GM12878 (cell line): ENCODE results near the gene TIMM50. TPM values are rescaled to one million over a fixed set of nuclear protein-coding genes. Genes with fewer than 3 reads are reported as not detected.

Experiments
- ATAC-seq: fragments of 200-7000 bp; cut with Tn5 transposase; 3 replicates; pipeline ENCODE4 v1.9.1; 2020; ENCODE audit warnings: mild to moderate bottlenecking, moderate library complexity
- BruUV-seq: library from RNA; stranded (reverse); fragments of 400-500 nt; replicated peaks from 2 replicates; lab custom pipeline; 2021; lab: Mats Ljungman, UMichigan
- CTCF ChIA-PET: fragments of 300-600 bp; sonication (Branson Sonifier 250); formaldehyde crosslinking; extraction: SDS; loops from one replicate; lab custom pipeline; 2021; ENCODE audit warnings: inconsistent platforms; lab: Yijun Ruan, JAX
- POLR2A ChIA-PET: fragments of 350-600 bp; formaldehyde crosslinking; extraction: SDS; loops from one replicate; lab custom pipeline; 2021; ENCODE audit warnings: inconsistent platforms; lab: Charles Lee
- RAD21 ChIA-PET: fragments of 300-600 bp; sonication (Branson Sonifier 250); formaldehyde crosslinking; loops from one replicate; lab custom pipeline; 2023; ENCODE audit warnings: antibody characterized with exemption; ENCODE audit not compliant: unreplicated experiment; lab: Charles Lee
- SMC1A ChIA-PET: fragments of 300-600 bp; sonication (Branson Sonifier 250); formaldehyde crosslinking; loops from one replicate; lab custom pipeline; 2023; ENCODE audit not compliant: unreplicated experiment, uncharacterized antibody; lab: Charles Lee
- DNase-seq: peaks from one replicate; pipeline ENCODE4 v3.0.0-alpha.2; 2011; ENCODE audit warnings: low read depth, low spot score
- FAIRE-seq: peaks from 3 replicates; lab custom pipeline; 2011; peaks lifted over from hg19 to GRCh38; lab: Jason Lieb, UNC
- H2AFZ ChIP-seq: 2 replicates; pipeline ENCODE4 v1.6.0; 2011; ENCODE audit warnings: low read depth, low read length, control low read depth; ENCODE audit not compliant: control insufficient read depth
- H3K27ac ChIP-seq: 2 replicates; pipeline ENCODE4 v1.5.1; 2011; ENCODE audit warnings: control low read depth; ENCODE audit not compliant: control insufficient read depth, insufficient read depth
- H3K27me3 ChIP-seq, 2 experiments: replicated peaks in 1 of 2; 2 replicates each; pipeline versions ENCODE4 v1.6.0 to v1.6.1; 2011; ENCODE audit warnings: low read length in 1 of 2; ENCODE audit not compliant: control insufficient read depth in 2 of 2, insufficient read depth in 2 of 2
- H3K36me3 ChIP-seq, 2 experiments: 2 replicates each; pipeline ENCODE4 v1.5.1; 2011; ENCODE audit warnings: low read length in 1 of 2; ENCODE audit not compliant: control insufficient read depth in 2 of 2, insufficient read depth in 2 of 2
- H3K4me1 ChIP-seq: 2 replicates; pipeline ENCODE4 v1.6.1; 2011; ENCODE audit warnings: mild to moderate bottlenecking, low read length, moderate library complexity, mixed read lengths; ENCODE audit not compliant: control insufficient read depth, insufficient read depth
- H3K4me2 ChIP-seq: 2 replicates; pipeline ENCODE4 v1.6.0; 2011; ENCODE audit warnings: control low read depth; ENCODE audit not compliant: control insufficient read depth, insufficient read depth
- H3K4me3 ChIP-seq: fragments of 200-600 bp; sonication (generic); 2 replicates; pipeline ENCODE4 v1.5.1; 2016
- H3K79me2 ChIP-seq: 2 replicates; pipeline ENCODE4 v1.6.0; 2011; ENCODE audit warnings: low read length; ENCODE audit not compliant: control insufficient read depth, insufficient read depth
- H3K9ac ChIP-seq: 2 replicates; pipeline ENCODE4 v1.8.0; 2011; ENCODE audit warnings: low read length, control low read depth, mixed read lengths; ENCODE audit not compliant: control insufficient read depth, insufficient read depth
- H3K9me3 ChIP-seq: replicated peaks from 3 replicates; pipeline ENCODE4 v1.5.1; 2011; ENCODE audit warnings: mild to moderate bottlenecking, low read length; ENCODE audit not compliant: control insufficient read depth, insufficient read depth
- H4K20me1 ChIP-seq: 2 replicates; pipeline ENCODE4 v1.6.0; 2011; ENCODE audit not compliant: control insufficient read depth, insufficient read depth
- BHLHE40 ChIP-seq, 2 experiments: fragments of 450-650 bp in 1 of 2; IDR thresholded peaks; 2 replicates each; pipeline ENCODE4 v1.6.1; 2011 to 2017; ENCODE audit warnings: low read depth in 2 of 2, borderline replicate concordance in 1 of 2, improper control_type of control experiment in 1 of 2, low read length in 1 of 2, mild to moderate bottlenecking in 1 of 2
- CBX5 ChIP-seq: sonication (generic); IDR thresholded peaks from 2 replicates; pipeline ENCODE4 v1.6.1; 2016; ENCODE audit warnings: low read depth, moderate library complexity, mild to moderate bottlenecking, inconsistent platforms
- CREM ChIP-seq: IDR thresholded peaks from 2 replicates; pipeline ENCODE4 v1.6.1; 2014; ENCODE audit warnings: antibody characterized with exemption, low read depth
- E2F8 ChIP-seq: fragments of 450-650 bp; IDR thresholded peaks from 2 replicates; pipeline ENCODE4 v1.6.1; 2018; ENCODE audit warnings: mild to moderate bottlenecking, low read depth, moderate library complexity; ENCODE audit not compliant: partially characterized antibody
- EZH2 ChIP-seq: IDR thresholded peaks from 2 replicates; pipeline ENCODE4 v1.6.1; 2012; ENCODE audit warnings: low read depth, mild to moderate bottlenecking, control low read depth, inconsistent platforms, low read length, borderline replicate concordance; ENCODE audit not compliant: control insufficient read depth
- GATAD2B ChIP-seq: fragments of 450-650 bp; conservative IDR thresholded peaks from 2 replicates; pipeline ENCODE4 v1.6.1; 2017; ENCODE audit warnings: low read depth, mild to moderate bottlenecking, moderate library complexity
- HDAC2 ChIP-seq: fragments of 200-600 bp; sonication (generic); IDR thresholded peaks from 2 replicates; pipeline ENCODE4 v1.6.1; 2017
- NFXL1 ChIP-seq: fragments of 450-650 bp; IDR thresholded peaks from 2 replicates; pipeline ENCODE4 v1.6.1; 2017; ENCODE audit warnings: antibody characterized with exemption, mild to moderate bottlenecking, borderline replicate concordance
- POLR2A ChIP-seq: IDR thresholded peaks from 2 replicates; pipeline ENCODE4 v1.6.1; 2011; ENCODE audit warnings: low read depth, mild to moderate bottlenecking, low read length
- RAD51 ChIP-seq: fragments of 450-650 bp; IDR thresholded peaks from 2 replicates; pipeline ENCODE4 v1.6.1; 2016; ENCODE audit warnings: moderate library complexity, mild to moderate bottlenecking, inconsistent platforms
- SMAD5 ChIP-seq: IDR thresholded peaks from 2 replicates; pipeline ENCODE4 v1.6.1; 2016; ENCODE audit warnings: antibody characterized with exemption, low read depth
- SPI1 ChIP-seq: IDR thresholded peaks from 2 replicates; pipeline ENCODE4 v1.6.1; 2011; ENCODE audit warnings: low read depth, mild to moderate bottlenecking, low read length, moderate library complexity, borderline replicate concordance; ENCODE audit not compliant: insufficient read depth
- STAT3 ChIP-seq: IDR thresholded peaks from 2 replicates; pipeline ENCODE4 v1.6.1; 2011; ENCODE audit warnings: low read depth, low read length, improper control_type of control experiment
- WGBS: methylation state at CpG from one replicate; pipeline ENCODE4 v1.1.6; 2016; ENCODE audit warnings: low lambda C conversion rate; ENCODE audit not compliant: insufficient replicate concordance, insufficient coverage; ENCODE audit errors: missing lambda C conversion rate; 5-methylcytosine and 5-hydroxymethylcytosine counted together
- in situ Hi-C: fragments of 300-500 bp; cut with MboI; formaldehyde crosslinking; loops from 9 replicates; pipeline ENCODE4 v1.14.3; 2018; ENCODE audit warnings: mixed read lengths
- intact Hi-C: fragments of 100-400 bp; cut with micrococcal nuclease; formaldehyde crosslinking; loops from one replicate; pipeline ENCODE4 v1.14.2; 2022; ENCODE audit not compliant: unreplicated experiment
- polyA plus RNA-seq, 11 experiments: library from polyadenylated mRNA; depleted of rRNA in 4 of 11; unstranded in 6 of 11; stranded (reverse) in 5 of 11; fragments of >200 nt; fragmentation: Nextera tagmentation in 4 of 11; fragmentation: Illumina TruSeq in 1 of 11; extraction: Ambion mirVana in 4 of 11; extraction: Trizol in 1 of 11; gene quantifications; 1 replicate in 1 of 11; 2 replicates in 10 of 11; pipeline versions ENCODE4 v1.2.1 to v1.2.3, GENCODE V29; 2011 to 2016; ENCODE audit warnings: inconsistent platforms in 2 of 11, missing spikeins in 2 of 11, low read depth in 1 of 11
- total RNA-seq, 4 experiments: library from RNA; depleted of rRNA in 3 of 4; stranded (reverse); fragments of >200 nt in 3 of 4; fragmentation: Illumina TruSeq in 1 of 4; extraction: Trizol in 1 of 4; gene quantifications; 2 replicates each; pipeline versions ENCODE4 v1.2.1 to v1.2.3, GENCODE V29; 2013 to 2021

Gene TIMM50
- total and polyA plus RNA-seq, 10 of the 15 experiments (the other 5 are each of a cell fraction or from before 2014, with no cell fraction given), result 15.6 to 146 (median 101) TPM

- TF ChIP-seq BHLHE40 (IDR thresholded peaks at IDR 0.05; ENCODE audit: borderline replicate concordance in 1 of 2, low read depth in 2 of 2, low read length in 1 of 2), result no peak
- TF ChIP-seq CREM, result no peak
- no peak for TF ChIP-seq CBX5
Measured at GRCh38 chr19:39509233-39509632, 28.6 kb downstream of the TIMM50 start (continued).

GRCh38 chr19:39512988-39513387 is 32.4 kb downstream of the TIMM50 start:
- no TSS peak for BruUV-seq
- H3K36me3 ChIP-seq, result no peaks in the 10 kb centered on the region
- no peaks in the 10 kb centered on the region for H4K20me1 ChIP-seq
- peaks cover 11% of the 10 kb centered on the region for H3K4me1 ChIP-seq
- H2AFZ ChIP-seq, result no peak overlapping the region
- ChIA-PET RAD21 (no interaction called here), CTCF (no interaction called here), SMC1A (interaction anchor here (0.7 to 0.8 kb wide), 2 partner anchors 12 to 1272 kb away, joined by 3 to 5 read pairs; no protein-coding TSS in a partner anchor), POLR2A (no interaction called here)
- H3K9me3 ChIP-seq, result no peaks in the 10 kb centered on the region
- DNase-seq (no peak), FAIRE-seq (no peak), ATAC-seq (no peak)
- H3K4me3 ChIP-seq, result no peak overlapping the region
- H3K27ac ChIP-seq, result no peak overlapping the region
- intact Hi-C loops, result no loop called here
- no peak overlapping the region for H3K4me2 ChIP-seq
- in situ Hi-C loops, result no loop called here
- WGBS, result 0% methylated on average over 2 of the region's 2 CpGs
- H3K9ac ChIP-seq, result no peak overlapping the region
- H3K27me3 ChIP-seq, result peaks cover 9 to 22% of the 10 kb centered on the region in 2 experiments
- no peak for TF ChIP-seq RAD51
- TF ChIP-seq SMAD5, result no peak
- no peak for TF ChIP-seq SPI1
- TF ChIP-seq EZH2, result no peak
- TF ChIP-seq POLR2A, result no peak
- no peak for TF ChIP-seq STAT3
- no peak for TF ChIP-seq NFXL1
- TF ChIP-seq E2F8, result no peak
- TF ChIP-seq GATAD2B, result no peak
- TF ChIP-seq HDAC2, result no peak
- H3K79me2 ChIP-seq, result no peaks in the 10 kb centered on the region
